M059J (cell line): Measurements from ENCODE around the gene PSD2. TPM values are rescaled to one million over a fixed set of nuclear protein-coding genes. Genes with fewer than 3 reads are reported as not detected.

Source experiments
- DNase-seq: peaks from one replicate; pipeline ENCODE4 v3.0.0-alpha.2; 2012; ENCODE audit warnings: low read depth
- total RNA-seq: library from RNA; depleted of rRNA; stranded (reverse); fragments of >200 nt; shearing (Covaris generic); gene quantifications from 2 replicates; pipeline ENCODE4 v1.2.3, GENCODE V29; 2014; rRNA removed

The PSD2 gene
- total RNA-seq: 0.15 TPM in 1 of 2 replicates, not detected in the other

- no peak for DNase-seq
Observed at GRCh38 chr5:139795074-139796001, at the start of gene PSD2. PSD2 (plus strand) TSS chr5:139795808; CDS start chr5:139809441, 13,633 bp downstream.

GRCh38 chr5:139746691-139747582, 48.7 kb upstream of the PSD2 start:
- peak; percentile 66 for DNase-seq

- peak; percentile 42 for DNase-seq
Observed at GRCh38 chr5:139747583-139748504, 47.8 kb upstream of the PSD2 start.

GRCh38 chr5:139748505-139748826, 47.1 kb upstream of the PSD2 start:
- no peak for DNase-seq

GRCh38 chr5:139749242-139749641, 46.4 kb upstream of the PSD2 start:
- peak; percentile 34 for DNase-seq

- DNase-seq: no peak
Observed at GRCh38 chr5:139751236-139751635, 44.4 kb upstream of the PSD2 start.

- DNase-seq: peak; percentile 78
Observed at GRCh38 chr5:139752506-139753473, 42.8 kb upstream of the PSD2 start.

- no peak for DNase-seq
Observed at GRCh38 chr5:139755892-139756671, 39.5 kb upstream of the PSD2 start.

- no peak for DNase-seq
Observed at GRCh38 chr5:139756971-139757370, 38.6 kb upstream of the PSD2 start.

- peak; percentile 38 for DNase-seq
Observed at GRCh38 chr5:139757727-139758509, 37.7 kb upstream of the PSD2 start.

GRCh38 chr5:139758510-139759075, 37.0 kb upstream of the PSD2 start:
- no peak for DNase-seq

- no peak for DNase-seq
Observed at GRCh38 chr5:139759219-139759721, 36.3 kb upstream of the PSD2 start.

- DNase-seq: peak; percentile 82
Observed at GRCh38 chr5:139760066-139761056, 35.2 kb upstream of the PSD2 start.

GRCh38 chr5:139761057-139761450, 34.6 kb upstream of the PSD2 start:
- DNase-seq: no peak

GRCh38 chr5:139761501-139761900, 34.1 kb upstream of the PSD2 start:
- DNase-seq: no peak

GRCh38 chr5:139762615-139763170, 32.9 kb upstream of the PSD2 start:
- DNase-seq: peak; percentile 47
